A673 (cell line): ENCODE data around the gene SNRPD1. TPM values are rescaled to one million over a fixed set of nuclear protein-coding genes. Genes with fewer than 3 reads are reported as not detected.

Experiments used
- BruUV-seq: library from RNA; stranded (reverse); fragments of 400-500 nt; replicated peaks from 2 replicates; lab custom pipeline; 2021; lab: Mats Ljungman, UMichigan
- CTCF ChIA-PET: fragments of 300-600 bp; sonication (Branson Sonifier 250); formaldehyde crosslinking; loops from one replicate; lab custom pipeline; 2022; ENCODE audit warnings: antibody characterized with exemption; lab: Charles Lee
- POLR2A ChIA-PET: fragments of 300-600 bp; sonication (Branson Sonifier 250); formaldehyde crosslinking; loops from one replicate; lab custom pipeline; 2022; ENCODE audit warnings: antibody characterized with exemption; ENCODE audit not compliant: low non-redundant PET; lab: Charles Lee
- DNase-seq: peaks from one replicate; pipeline ENCODE4 v3.0.0-alpha.2; 2015; ENCODE audit warnings: low spot score
- H3K27ac ChIP-seq: fragments of 200-600 bp; sonication (generic); 2 replicates; pipeline ENCODE4 v1.5.1; 2016; ENCODE audit warnings: mixed run types, low read depth, mild to moderate bottlenecking, mixed read lengths, antibody characterized with exemption, low read length; ENCODE audit not compliant: poor library complexity, severe bottlenecking
- H3K27me3 ChIP-seq: fragments of 200-600 bp; sonication (generic); replicated peaks from 2 replicates; pipeline ENCODE4 v1.6.1; 2017; ENCODE audit warnings: mixed run types, low read depth, mild to moderate bottlenecking, mixed read lengths, antibody characterized with exemption, low read length; ENCODE audit not compliant: insufficient read depth, poor library complexity
- H3K36me3 ChIP-seq: fragments of 200-600 bp; sonication (generic); 2 replicates; pipeline ENCODE4 v1.6.1; 2016; ENCODE audit warnings: mixed run types, mild to moderate bottlenecking, mixed read lengths, antibody characterized with exemption, low read length; ENCODE audit not compliant: insufficient read depth, poor library complexity, severe bottlenecking
- H3K4me1 ChIP-seq: fragments of 200-600 bp; sonication (generic); 2 replicates; pipeline ENCODE4 v1.6.1; 2017; ENCODE audit warnings: mixed run types, mild to moderate bottlenecking, mixed read lengths, antibody characterized with exemption, low read length; ENCODE audit not compliant: insufficient read depth, poor library complexity, severe bottlenecking
- H3K4me3 ChIP-seq: fragments of 200-600 bp; sonication (generic); 2 replicates; pipeline ENCODE4 v1.5.1; 2016; ENCODE audit warnings: low read depth, mixed run types, mild to moderate bottlenecking, mixed read lengths, low read length; ENCODE audit not compliant: poor library complexity, severe bottlenecking
- H3K9me3 ChIP-seq: fragments of 200-600 bp; sonication (generic); 2 replicates; pipeline ENCODE4 v1.6.1; 2016; ENCODE audit warnings: mixed run types, low read depth, mild to moderate bottlenecking, mixed read lengths, antibody characterized with exemption, low read length; ENCODE audit not compliant: poor library complexity, severe bottlenecking
- EZH2 ChIP-seq: fragments of 200-600 bp; sonication (generic); IDR thresholded peaks from 2 replicates; pipeline ENCODE4 v1.6.1; 2017; ENCODE audit warnings: borderline replicate concordance, low read depth, mild to moderate bottlenecking, mixed read lengths, antibody characterized with exemption, low read length; ENCODE audit not compliant: poor library complexity, severe bottlenecking
- intact Hi-C: fragments of 100-400 bp; cut with micrococcal nuclease; formaldehyde crosslinking; loops from one replicate; pipeline ENCODE4 v1.10.0; 2022; ENCODE audit not compliant: unreplicated experiment
- total RNA-seq: library from RNA; stranded (reverse); gene quantifications from 2 replicates; pipeline ENCODE4 v1.2.3, GENCODE V29; 2021
- TF ChIP-seq, protein P1 (sequence below): fragments of 300-800, 200-600 bp; sonication (generic); conservative IDR thresholded peaks from 2 replicates; pipeline ENCODE4 v1.5.1; 2017; ENCODE audit warnings: low read depth, mild to moderate bottlenecking, antibody characterized with exemption, low read length, moderate library complexity, mixed read lengths

The SNRPD1 gene
- total RNA-seq, 1 experiment from 2014 or later = 167 TPM

DNA sequence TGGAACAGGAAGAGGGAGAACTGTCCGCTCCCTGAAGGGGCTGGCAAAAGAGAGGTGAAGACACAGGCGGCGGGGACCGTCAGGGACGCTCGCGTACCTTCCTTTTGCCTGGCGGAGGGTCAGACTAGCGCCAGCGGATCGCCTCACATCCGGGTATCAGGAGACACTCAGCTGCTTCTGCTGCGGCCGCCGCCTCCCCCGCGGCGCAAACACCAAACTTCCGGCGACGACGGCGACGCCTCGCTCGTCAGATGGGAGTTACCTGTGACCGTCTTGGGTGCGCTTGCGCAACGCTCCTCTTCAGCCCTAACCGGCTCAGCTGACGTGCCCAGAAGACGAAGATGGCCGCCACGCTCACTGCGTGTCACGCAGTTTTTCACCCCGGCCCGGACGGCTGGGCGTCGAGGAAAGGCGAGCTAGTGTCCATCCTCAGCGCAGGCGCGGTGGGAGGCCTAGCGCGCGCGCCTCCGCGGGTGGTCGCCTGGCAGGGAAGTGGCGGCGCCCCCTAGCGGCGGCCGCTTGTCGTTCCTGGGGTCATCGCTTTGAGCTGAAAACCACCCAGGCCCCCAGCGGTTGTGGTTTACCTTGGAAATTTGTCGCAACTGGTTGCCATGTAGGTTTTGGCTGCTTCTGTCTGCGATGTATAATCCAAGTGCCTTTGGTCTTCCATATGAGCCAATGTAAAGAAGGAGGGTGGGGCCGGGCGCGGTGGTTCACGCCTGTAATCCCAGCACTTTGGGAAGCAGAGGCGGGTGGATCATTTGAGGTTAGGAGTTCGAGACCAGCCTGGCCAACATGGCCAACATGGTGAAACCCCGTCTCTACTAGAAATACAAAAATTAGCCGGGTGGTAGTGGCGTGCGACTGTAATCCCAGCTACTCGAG, 11.3 kb upstream of the SNRPD1 start, which contains the start of gene ESCO1:
ESCO1 (minus strand) TSS at position 179 of the 885 bp plus-strand sequence. CDS start 25,861 bp downstream, outside the sequence.
- POLR2A ChIA-PET = no interaction called here
- CTCF ChIA-PET = interaction anchor here (0.5 to 2.9 kb wide), 9 partner anchors 12 to 406 kb away, joined by 3 to 15 read pairs (median 4); partner anchors contain the start of genes MIB1 and SNRPD1
- BruUV-seq = no TSS peak
- TF ChIP-seq, protein P1, sequence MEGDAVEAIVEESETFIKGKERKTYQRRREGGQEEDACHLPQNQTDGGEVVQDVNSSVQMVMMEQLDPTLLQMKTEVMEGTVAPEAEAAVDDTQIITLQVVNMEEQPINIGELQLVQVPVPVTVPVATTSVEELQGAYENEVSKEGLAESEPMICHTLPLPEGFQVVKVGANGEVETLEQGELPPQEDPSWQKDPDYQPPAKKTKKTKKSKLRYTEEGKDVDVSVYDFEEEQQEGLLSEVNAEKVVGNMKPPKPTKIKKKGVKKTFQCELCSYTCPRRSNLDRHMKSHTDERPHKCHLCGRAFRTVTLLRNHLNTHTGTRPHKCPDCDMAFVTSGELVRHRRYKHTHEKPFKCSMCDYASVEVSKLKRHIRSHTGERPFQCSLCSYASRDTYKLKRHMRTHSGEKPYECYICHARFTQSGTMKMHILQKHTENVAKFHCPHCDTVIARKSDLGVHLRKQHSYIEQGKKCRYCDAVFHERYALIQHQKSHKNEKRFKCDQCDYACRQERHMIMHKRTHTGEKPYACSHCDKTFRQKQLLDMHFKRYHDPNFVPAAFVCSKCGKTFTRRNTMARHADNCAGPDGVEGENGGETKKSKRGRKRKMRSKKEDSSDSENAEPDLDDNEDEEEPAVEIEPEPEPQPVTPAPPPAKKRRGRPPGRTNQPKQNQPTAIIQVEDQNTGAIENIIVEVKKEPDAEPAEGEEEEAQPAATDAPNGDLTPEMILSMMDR = peak; percentile 96
- TF ChIP-seq EZH2 = no peak
- Histone ChIP-seq H3K9me3 (no peaks in the 10 kb centered on the region), H3K27me3 (no peaks in the 10 kb centered on the region), H3K4me3 (peak within 1 kb of the TSS; percentile 97), H3K36me3 (no peaks in the 10 kb centered on the region), H3K27ac (peak within 1 kb of the TSS; percentile 93), H3K4me1 (peaks cover 21% of the 10 kb centered on the region)
- intact Hi-C loops = loop anchor here (1.0 to 5.0 kb wide), 2 partner anchors 12 to 113 kb away; partner anchors contain the start of gene SNRPD1
- DNase-seq = peak; percentile 96

DNA sequence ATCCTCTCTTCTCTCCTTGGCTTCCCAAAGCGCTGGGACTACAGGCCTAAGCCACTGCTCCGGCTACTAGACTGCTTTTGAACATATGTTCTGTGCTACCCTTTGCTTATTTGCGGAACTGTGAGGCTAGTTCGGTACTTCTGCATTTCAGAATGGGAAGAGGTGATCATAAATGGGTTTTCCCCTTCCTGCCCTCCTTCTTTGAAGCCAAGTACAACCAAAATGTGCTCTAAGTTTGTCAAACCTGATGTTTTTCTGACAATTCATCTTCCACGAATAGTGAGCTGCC, 9.9 kb upstream of the SNRPD1 start:
- Histone ChIP-seq H3K4me1 (peaks cover 19% of the 10 kb centered on the region), H3K27me3 (no peaks in the 10 kb centered on the region), H3K36me3 (no peaks in the 10 kb centered on the region), H3K27ac (no peak overlapping the region), H3K9me3 (no peaks in the 10 kb centered on the region), H3K4me3 (no peak overlapping the region)
- BruUV-seq = no TSS peak
- POLR2A ChIA-PET = no interaction called here
- DNase-seq = no peak
- intact Hi-C loops = loop anchor here (5.0 kb wide), 1 partner anchor 115 kb away; no protein-coding TSS in a partner anchor
- CTCF ChIA-PET = interaction anchor here (2.9 kb wide), 1 partner anchor 10 kb away, joined by 15 read pairs; the partner anchor contains the start of gene SNRPD1
- TF ChIP-seq, protein P1 = no peak

DNA sequence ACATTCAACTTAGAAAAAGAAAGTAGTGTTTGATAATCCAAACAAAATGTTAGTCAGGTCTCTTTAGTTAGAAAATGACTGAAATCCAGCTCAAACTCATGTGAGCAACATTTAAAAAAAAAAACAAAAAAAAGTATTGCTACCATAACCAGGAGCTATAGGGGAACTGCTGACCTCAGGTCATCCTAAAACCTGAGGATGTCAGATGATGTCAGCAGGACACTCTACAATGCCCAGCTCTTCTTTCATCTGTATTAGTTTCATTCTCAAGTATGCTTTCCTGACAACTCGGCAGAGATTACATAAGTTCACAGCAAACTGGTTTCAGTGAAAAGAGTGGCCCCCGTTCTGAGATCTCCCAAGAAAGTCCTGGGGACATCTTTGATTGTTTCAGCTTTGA, 7.4 kb upstream of the SNRPD1 start:
- intact Hi-C loops = loop anchor here (5.0 kb wide), 1 partner anchor 117 kb away; no protein-coding TSS in a partner anchor
- TF ChIP-seq EZH2 = no peak
- TF ChIP-seq, protein P1 = no peak
- Histone ChIP-seq H3K4me1 (no peaks in the 10 kb centered on the region), H3K27me3 (no peaks in the 10 kb centered on the region), H3K27ac (no peak overlapping the region), H3K4me3 (no peak overlapping the region), H3K9me3 (no peaks in the 10 kb centered on the region), H3K36me3 (no peaks in the 10 kb centered on the region)
- no peak for DNase-seq
- CTCF ChIA-PET = interaction anchor here (0.6 kb wide), 1 partner anchor 413 kb away, joined by 4 read pairs; no protein-coding TSS in a partner anchor
- no TSS peak for BruUV-seq
- POLR2A ChIA-PET = no interaction called here
